ENCODE data around the gene CERCAM.
"Not testable (repeated sequence)": the region's sequence is repeated elsewhere in the genome, so short reads cannot be mapped to it uniquely, and the experiment has no call there.

Gene CERCAM

DNA sequence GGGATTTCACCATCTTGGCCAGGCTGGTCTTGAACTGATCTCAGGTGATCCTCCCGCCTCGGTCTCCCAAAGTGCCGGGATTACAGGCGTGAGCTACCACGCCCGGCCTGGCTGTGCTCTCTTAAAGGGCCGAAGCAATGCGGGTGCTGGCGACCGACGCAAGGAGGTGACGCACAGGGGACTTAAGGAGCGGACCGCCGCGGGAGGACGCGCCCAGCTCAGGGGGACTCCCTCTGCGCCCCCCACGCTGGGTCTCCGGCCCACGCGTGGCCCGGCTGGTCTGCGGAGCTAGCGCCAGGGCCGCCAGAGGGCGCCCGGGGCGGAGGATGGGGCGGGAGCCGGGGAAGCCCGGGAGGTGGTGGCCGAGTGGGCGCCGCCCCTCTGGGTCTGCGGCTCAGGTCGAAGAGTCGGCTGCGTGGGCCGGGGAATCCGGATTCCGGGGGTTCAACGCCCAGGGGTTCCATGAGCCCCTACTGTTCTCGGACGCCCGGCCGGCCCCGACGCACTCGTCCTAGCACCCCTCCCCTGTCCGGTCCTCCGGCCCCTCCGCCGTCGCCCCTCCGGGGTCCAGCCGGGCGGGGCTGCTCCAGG is 502 bp upstream of the CERCAM start:
- peak; percentile 70 for DNase-seq

DNA sequence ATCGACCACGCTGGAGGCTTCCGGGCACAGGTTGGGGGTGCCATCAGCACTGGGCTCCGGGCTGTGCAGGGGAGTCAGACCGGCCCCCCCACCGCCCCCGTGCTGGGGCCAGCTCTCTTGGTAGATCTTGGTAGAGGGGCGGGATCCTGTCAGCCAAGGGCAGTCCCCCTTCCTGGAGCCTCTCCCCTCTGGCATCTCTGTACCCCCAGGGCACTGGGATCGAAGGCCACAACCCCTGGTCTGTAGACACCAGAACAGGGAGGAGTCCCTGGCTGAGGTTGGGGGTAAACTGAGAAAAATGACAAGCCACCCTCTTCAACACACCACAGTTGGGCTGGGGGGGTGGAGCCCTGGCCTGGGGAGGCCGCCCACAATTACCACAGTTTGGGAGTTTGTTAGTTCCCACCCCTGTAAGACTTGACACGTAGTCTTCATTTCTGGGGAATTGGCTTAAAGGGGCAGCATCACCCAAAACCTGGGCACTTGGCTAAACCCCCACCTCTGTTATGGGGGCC is 882 bp downstream of the CERCAM start:
- DNase-seq, result no peak

DNA sequence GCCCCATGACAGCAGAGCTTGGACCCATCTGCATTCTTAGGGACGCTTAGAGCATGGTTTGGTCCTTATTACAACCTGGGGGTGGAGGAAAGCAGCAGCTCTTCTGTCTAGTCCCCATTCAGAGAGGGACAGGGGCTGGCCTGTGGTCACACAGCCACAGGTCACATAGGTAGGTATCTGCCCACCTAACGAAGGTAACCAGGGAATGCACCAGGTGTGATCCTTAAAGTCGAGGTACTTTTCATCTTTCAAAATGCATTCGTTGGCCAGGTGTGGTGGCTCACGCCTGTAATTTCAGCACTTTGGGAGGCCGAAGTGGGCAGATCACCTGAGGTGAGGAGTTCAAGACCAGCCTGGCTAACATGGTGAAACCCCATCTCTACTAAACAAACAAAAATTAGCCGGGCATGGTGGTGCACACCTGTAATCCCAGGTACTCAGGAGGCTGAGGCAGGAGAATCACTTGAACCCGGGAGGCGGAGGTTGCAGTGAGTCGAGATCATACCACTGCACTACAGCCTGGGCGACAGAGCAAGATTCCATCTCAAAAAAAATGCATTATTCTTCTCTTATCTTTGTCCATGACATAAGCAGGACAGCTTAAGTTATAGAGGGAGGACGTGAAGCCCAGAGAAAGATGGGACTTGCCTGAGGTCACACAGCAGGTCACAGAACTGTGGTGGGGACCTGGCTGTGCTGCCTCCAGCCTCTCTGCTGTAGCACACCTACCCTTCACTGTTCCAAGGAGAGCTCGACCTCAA is 1.5 kb downstream of the CERCAM start:
- DNase-seq, result not testable (repeated sequence)

DNA sequence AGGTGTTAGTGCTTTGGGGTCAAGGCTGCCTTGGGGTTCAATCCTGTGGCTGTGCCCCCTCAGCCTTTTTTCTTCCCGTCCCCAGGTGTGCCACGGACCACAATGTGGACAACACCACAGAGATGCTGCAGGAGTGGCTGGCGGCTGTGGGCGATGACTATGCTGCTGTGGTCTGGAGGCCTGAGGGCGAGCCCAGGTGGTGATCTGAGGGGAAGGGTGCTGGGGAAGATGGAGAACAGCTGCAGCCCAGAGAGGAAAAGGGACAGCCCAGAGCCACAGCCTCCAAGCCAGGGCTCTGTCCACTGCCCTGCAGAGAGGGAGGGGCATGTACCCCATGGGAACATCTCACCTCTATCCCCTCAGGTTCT is 2.1 kb downstream of the CERCAM start:
- no peak for DNase-seq

DNA sequence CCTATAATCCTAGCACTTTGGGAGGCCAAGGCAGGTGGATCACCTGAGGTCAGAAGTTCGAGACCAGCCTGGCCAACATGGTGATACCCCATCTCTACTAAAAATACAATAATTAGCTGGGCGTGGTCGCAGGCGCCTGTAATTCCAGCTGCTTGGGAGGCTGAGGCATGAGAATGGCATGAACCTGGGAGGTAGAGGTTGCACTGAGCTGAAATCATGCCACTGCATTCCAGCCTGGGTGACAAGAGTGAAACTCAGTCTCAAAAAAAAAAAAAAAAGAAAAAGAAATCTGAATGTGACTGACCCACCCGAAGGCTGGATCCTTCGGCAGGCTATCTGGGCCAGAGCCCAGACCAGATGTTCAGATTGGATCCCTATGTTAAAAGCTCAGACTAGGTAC is 2.7 kb downstream of the CERCAM start:
- DNase-seq, result not testable (repeated sequence)

DNA sequence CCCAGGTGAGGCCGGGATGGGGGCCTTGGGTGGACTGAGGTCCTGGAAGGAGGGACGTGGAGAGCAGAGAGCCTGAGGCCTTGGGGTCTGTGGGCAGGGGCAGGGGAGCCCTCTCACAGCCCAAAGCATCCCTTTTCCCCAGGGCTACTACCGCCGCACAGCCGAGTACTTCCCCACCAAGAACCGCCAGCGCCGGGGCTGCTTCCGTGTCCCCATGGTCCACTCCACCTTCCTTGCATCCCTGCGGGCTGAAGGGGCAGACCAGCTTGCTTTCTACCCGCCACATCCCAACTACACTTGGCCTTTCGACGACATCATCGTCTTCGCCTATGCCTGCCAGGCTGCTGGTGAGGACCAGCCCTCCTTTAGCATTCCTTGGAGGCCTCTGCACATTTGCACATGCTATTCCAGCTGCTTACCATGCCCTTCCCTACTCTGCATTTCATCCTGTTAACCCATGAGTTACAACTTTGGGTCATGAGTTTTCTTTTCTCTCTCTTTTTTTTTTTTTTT is 3.7 kb downstream of the CERCAM start:
- no peak for DNase-seq

DNA sequence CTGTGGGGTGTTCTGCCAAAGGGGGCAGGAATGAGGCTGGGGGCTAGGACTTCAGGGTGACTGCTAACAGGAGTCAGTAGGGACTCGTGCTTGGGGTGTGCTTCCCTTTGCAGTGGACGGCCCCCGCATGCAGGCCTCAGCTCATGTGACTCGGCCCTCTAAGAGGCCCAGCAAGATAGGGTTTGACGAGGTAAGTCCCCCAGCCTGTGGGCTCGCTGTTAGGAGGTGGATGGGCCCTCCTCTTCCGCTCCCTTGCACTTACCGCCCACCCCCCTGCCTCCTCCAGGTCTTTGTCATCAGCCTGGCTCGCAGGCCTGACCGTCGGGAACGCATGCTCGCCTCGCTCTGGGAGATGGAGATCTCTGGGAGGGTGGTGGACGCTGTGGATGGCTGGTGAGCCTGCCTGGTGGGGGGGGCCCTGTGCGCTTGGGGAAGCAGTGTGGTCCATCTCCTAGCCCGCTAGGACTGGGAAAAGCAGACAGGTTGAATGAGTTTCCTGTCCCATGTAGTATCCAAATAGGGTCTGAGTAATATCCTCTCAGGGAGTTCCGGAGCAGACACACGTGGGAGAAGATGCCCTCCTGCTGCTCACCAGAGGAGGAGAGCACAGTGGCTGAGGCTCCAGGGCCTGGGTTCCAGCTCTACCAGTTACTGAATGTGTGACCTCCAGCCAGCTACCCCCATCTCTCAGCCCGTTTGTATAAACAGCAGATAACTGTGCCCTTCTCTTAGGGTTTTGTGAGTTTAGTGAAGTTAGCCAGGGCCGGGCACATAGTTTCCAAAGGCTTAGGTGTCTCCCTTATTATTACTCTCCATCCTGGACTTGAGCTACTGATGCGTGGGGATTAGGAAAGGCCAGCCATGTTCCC is 8.2 kb downstream of the CERCAM start:
- no peak for DNase-seq

DNA sequence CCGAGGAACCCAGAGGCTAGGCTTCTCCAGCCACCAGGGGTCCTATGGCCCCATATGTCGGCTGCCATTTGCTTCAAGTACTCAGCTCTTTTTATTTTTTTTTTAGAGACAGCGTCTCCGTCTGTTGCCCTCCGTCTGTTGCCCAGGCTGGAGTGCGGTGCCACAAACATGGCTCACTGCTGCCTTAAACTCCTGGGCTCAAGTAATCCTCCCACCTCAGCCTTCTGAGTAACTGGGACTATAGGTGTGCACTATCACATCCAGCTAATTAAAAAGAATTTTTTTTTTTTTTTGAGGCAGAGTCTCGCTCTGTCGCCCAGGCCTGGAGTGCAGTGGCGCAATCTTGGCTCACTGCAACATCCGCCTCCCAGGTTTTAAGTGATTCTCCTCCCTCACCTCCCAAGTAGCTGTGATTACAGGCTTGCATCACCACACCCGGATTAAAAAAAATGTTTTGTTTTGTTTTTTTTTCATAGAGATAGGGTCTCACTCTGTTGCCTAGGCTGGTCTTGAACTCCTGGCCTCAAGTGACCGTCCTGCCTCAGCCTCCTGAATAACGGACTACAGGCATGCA is 8.9 kb downstream of the CERCAM start:
- no peak for DNase-seq

DNA sequence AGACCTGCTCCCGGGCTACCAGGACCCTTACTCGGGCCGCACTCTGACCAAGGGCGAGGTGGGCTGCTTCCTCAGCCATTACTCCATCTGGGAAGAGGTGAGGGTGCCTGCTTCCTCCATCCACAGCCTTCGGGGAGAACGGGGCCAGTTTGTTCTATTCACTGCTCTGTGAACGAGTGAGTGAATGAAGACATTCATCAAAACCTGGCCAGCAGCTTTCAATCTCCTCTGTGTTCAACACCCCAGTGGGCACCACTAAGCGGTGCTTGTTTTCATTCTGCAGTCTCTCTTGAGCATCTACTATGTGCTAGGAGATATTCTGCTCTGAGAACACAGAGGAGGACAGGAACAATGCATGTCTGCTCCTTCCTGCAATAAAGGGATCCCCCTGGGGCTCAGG is 10.6 kb downstream of the CERCAM start:
- DNase-seq, result no peak

DNA sequence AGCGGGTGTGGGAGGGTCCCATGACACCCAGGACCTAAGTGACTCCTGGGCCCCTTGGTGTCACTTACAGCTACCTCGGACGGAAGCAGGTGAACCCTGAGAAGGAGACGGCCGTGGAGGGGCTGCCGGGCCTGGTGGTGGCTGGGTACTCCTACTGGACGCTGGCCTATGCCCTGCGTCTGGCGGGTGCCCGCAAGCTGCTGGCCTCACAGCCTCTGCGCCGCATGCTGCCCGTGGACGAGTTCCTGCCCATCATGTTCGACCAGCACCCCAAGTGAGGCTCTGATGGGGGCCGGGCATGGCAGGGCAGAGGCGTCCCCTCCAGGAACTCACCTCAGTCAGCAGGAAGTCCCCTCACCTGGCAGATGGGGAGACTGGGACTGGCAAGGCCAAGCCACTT is 13.7 kb downstream of the CERCAM start:
- DNase-seq, result no peak

DNA sequence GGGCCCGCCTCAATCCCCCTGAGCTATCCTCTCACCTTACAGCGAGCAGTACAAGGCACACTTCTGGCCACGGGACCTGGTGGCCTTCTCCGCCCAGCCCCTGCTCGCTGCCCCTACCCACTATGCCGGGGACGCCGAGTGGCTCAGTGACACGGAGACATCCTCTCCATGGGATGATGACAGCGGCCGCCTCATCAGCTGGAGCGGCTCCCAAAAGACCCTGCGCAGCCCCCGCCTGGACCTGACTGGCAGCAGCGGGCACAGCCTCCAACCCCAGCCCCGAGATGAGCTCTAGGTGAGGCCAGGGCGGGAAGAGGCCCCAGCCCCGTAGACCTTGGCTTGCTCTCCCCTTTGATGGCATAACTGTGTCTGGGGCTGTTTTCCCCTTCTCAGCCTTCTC is 15.0 kb downstream of the CERCAM start:
- no peak for DNase-seq

DNA sequence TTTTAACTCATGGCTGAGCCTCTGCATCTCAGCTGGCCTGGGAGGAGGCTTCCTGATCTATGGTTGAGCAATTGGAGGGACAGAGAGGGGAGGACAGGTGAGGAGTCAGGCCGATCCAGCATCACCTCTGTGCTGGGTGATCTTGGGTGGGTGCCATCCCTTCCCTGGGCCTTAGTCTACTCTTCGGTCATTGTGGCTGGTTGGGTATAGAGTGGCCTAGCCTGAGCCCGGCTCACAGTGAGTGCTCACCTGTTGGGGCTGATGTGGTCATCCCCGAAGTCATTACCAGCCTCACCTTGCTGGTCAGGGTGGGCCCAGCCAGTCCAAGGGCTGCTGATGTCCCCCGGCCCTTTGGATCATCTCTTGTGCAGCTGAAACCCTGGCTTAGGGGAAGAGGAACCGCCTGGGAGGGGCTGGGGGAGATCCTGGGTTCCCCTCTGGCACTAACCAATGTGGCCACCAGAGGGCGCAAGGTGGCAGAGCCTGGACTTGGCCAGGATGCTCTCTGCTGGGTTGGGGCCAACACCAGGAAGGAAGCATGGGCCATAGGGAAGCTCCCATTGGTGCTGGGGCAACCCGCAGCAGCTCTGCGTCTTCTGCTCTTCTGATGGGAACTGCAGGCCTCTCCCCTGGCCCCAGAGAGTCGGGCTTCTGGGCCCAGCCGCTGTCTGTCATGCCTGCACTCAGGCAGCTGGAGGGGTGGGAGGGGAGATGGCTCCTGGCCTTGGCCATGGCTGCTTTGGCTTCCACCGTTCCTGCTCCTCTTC is 17.9 kb downstream of the CERCAM start:
- DNase-seq, result peak; percentile 80

DNA sequence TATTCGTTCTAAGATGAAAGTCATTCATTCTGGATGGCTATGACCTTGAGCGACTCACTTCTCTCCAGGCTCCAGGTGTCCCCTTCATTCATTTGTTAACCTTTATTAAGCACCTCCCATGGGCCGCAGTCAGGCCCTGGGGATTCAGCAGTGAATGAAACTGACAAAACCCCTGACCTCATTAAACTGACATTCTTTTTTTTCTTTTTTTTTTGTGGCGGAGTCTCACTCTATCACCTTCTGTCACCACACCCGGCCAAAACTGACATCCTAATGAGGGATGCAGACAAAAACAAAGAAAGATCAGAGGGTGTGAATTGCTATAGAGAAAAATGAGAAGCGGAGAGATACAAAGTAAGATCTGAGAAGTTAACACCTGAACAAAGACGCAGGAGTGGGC is 18.6 kb downstream of the CERCAM start:
- no peak for DNase-seq

DNA sequence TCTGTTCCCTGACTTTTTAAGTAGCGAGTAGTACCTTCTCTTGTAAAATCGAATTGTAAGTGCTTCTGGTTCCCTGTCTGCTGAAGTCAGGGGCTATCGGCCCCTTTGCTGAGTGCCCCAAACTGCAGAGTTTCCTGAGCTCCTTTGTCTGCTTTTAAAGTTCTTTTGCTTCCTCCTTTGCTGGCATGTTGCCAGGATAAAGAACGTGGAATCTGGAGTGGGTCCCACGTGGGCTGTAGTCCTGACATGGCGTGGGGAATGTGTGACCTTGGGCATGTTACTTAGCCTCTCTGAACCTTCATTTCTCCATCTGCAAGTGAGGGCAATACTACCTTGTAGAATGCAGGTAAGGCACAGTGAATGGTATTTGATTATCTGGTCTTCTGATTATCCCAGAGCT is 21.5 kb downstream of the CERCAM start:
- DNase-seq, result no peak

DNA sequence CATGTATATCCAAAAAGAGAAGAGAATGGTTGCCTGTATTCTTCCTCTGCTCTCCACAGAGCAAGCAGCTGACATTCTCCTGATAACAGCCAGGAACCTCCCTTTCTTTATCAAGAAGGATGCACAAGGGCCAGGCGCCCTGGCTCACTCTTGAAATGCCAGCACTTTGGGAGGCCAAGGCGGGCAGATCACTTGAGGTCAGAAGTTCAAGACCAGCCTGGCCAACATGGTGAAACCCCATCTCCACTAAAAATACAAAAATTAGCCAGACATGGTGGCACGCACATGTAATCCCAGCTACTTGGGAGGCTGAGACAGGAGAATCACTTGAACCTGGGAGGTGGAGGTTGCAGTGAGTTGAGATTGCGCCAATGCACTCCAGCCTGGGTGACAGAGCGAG is 25.8 kb downstream of the CERCAM start:
- not testable (repeated sequence) for DNase-seq

DNA sequence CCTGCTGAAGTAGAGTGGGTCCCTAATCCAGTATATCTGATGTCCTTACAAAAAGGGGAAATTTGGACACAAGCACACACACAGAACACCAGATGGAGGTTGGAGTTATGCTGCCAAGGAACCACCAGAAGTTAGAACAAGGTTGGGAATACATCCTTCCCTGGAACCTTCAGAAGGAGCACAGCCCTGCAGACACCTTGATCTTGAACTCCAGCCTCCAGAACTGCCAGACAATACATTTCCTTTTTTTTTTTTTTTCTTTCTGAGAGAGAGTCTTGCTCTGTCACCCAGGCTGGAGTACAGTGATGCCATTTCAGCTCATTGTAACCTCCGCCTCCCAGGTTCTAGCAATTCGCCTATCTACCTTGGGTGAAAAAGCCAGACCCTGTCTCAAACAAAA is 28.1 kb downstream of the CERCAM start:
- no peak for DNase-seq

DNA sequence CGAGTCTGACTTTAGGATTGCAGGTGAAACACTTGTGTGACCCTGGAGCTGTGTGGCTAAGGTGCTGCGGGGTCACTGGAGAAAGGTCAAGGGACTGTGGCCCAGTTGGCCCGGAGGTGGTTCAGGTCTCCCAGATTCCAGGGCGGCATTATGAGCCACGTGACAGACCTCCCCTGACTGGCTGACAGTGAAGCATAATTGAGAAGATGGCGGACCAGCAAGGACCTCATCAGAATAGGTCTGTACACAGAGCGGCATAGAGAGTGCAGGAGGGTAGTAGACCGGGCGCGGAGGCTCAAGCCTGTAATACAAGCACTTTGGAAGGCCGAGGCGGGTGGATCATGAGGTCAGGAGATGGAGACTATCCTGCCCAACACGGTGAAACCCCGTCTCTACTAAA is 34.3 kb downstream of the CERCAM start:
- DNase-seq, result no peak

DNA sequence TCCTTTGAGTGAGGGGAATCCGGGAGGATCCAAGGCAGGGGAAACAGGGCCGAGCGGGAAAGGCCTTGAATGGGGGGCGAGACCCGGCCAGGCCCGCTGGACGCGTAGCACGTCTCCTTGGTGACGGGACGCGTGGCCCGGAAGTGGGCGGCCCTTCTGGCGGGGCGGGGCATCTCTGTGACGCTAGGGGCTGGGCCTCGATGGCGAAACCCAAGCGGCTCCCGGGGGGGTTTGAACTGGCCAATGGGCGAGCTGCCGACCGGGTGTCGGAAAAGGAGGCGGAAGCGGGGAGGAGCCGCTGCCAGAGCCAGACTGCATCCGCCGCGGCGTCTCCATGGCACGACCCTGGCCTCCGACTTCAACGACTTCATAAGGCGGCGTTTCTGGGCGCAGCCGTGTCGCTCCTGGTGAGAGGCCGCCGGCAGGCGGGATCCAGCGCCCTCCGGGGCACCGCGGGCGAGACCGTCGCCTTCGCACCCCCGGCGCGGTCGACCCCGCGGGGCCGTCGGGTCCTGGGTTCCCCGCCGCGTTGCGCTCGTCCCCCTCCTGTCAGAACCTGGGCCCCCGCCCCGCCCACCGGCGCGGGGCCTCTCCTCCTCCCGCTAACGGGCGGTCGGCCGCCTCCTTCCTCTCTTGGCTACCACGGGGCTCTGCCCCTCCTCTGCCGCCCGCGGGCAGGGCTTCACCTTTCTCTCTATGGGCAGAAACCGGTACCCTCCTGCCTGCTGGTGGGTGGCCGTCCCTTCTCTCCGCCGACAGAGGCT is 35.4 kb downstream of the CERCAM start, which contains the start of gene ODF2:
Gene ODF2, plus strand, starts transcription at position 158 of the 764 bp plus-strand sequence. Its CDS starts 86 bp downstream, at position 244.
- DNase-seq, result peak; percentile 98

DNA sequence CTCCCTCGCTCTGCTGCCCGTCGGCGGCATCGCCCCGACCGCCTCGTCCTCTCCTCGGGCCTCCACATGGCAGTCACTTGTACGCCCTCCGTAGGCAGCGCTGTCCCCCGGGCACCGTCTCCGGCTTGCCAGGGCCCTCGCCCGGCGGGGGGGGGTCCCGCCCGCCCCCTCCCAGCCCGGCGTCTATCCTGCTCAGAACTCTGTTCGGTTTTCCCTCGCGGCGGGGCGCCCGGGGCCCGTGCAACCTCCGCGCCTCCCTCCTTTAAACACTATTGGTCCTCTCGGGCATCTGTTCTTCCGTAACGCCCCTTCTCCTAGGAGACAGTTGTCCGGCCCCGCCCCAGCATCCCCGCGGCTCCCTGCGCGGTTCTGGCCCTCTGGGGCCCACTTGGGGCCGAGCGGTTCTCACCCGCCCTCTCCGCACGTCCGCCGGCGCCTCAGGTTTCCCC is 36.0 kb downstream of the CERCAM start:
- peak; percentile 75 for DNase-seq

DNA sequence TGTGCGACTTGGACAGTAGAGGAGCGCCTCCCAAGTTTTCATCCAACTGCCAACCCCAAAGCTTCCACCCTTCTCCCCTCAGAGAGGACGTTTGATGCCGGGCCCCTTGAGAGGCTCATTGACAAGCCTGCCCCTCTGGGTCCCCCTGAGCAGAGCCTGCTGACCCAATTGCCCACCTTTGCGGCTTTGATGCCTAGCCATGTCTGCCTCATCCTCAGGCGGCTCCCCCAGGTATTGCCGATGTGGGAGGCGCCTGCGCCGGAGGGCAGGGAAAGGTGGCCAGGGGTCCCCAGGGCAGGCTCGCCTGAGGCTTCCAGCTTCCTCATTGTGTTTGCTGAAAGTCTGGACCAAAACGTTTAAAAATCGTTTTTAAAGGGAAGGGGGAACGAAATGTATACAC is 36.5 kb downstream of the CERCAM start:
- DNase-seq, result no peak

DNA sequence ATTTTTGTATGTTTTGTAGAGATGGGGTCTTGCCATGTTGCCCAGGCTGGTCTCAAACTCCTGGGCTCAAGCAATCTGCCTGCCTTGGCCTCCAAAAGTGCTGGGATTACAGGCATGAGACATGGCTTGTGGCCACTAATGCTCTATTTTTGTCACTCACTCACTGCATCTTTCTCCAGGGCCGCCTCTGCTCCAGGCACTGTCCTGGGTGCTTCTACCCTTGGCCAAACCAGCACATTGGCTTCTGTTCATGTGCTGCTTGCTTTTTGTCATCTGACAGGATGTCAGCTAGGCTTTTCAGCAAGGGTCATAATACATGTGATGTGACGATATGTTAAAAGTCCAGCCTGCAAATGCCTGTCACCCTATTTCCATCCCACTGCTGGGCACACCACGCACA is 38.4 kb downstream of the CERCAM start:
- DNase-seq, result no peak

All from CD4-positive, alpha-beta T cell treated with Interleukin-10 for 1 hour (primary cell).